ENCODE data around the gene RTN1. TPM values are rescaled to one million over a fixed set of nuclear protein-coding genes. Genes with fewer than 3 reads are reported as not detected.

RTN1 gene
- total RNA-seq, 1 donor from 2014 or later: 0.80 TPM

DNA sequence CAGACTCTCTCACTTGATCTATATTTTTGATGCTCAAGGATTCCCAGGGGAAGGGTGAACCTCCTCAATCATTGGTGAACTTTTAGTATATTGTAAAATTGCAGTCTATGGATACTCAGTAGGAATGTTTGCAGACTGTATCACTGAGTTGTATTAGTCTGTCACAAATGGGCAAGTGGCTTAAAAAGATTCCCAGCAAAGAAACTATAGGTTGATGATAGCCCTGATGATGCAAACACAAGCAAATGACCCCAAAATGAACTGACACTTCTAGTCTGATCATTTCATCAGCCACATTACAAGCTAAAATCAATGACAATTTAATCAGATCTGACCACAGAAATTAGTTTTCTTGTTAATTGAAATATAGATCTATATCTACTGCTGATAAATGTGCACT lies 59.5 kb downstream of the RTN1 start:
- no peak for DNase-seq
- intact Hi-C loops (cut with micrococcal nuclease): no loop called here
- Histone ChIP-seq H3K4me1 (no peaks in the 10 kb centered on the region), H3K36me3 (no peaks in the 10 kb centered on the region), H3K27ac (replicated peaks) (no peak overlapping the region), H3K4me3 (no peak overlapping the region), H3K9me3 (replicated peaks) (no peaks in the 10 kb centered on the region), H3K27me3 (ENCODE audit: low read depth) (peaks cover 13% of the 10 kb centered on the region)
- TF ChIP-seq, protein P1, sequence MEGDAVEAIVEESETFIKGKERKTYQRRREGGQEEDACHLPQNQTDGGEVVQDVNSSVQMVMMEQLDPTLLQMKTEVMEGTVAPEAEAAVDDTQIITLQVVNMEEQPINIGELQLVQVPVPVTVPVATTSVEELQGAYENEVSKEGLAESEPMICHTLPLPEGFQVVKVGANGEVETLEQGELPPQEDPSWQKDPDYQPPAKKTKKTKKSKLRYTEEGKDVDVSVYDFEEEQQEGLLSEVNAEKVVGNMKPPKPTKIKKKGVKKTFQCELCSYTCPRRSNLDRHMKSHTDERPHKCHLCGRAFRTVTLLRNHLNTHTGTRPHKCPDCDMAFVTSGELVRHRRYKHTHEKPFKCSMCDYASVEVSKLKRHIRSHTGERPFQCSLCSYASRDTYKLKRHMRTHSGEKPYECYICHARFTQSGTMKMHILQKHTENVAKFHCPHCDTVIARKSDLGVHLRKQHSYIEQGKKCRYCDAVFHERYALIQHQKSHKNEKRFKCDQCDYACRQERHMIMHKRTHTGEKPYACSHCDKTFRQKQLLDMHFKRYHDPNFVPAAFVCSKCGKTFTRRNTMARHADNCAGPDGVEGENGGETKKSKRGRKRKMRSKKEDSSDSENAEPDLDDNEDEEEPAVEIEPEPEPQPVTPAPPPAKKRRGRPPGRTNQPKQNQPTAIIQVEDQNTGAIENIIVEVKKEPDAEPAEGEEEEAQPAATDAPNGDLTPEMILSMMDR (IDR thresholded peaks at IDR 0.05; ENCODE audit: borderline replicate concordance): no peak

DNA sequence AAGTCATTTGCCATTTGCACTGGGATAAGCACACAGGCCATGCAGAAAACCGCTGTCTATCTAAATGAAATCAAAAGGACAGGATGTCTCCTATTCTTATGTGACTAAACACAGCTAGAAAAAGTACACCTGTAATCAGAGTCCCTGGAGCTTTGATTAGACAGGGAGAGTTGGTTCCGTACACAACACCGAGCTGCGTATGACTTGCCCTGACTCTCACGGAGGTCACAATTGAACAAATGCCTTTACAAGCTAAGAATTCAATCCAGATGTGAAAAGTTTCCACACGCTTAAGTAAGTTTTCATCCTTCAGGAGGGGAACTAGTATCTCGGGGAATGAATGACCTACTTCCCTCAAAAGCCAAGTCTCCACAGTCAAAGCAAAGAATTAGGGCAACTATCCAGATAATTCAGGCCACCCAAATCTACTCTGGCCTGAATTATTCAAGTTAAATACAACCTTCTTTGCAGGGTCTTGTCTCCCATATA lies 67.5 kb downstream of the RTN1 start:
- Histone ChIP-seq H3K36me3 (no peaks in the 10 kb centered on the region), H3K27me3 (ENCODE audit: low read depth) (no peaks in the 10 kb centered on the region), H3K9me3 (replicated peaks) (no peaks in the 10 kb centered on the region), H3K4me1 (no peaks in the 10 kb centered on the region), H3K4me3 (no peak overlapping the region), H3K27ac (replicated peaks) (no peak overlapping the region)
- DNase-seq: no peak
- intact Hi-C loops (cut with micrococcal nuclease): no loop called here
- TF ChIP-seq, protein P1 (IDR thresholded peaks at IDR 0.05; ENCODE audit: borderline replicate concordance): no peak

DNA sequence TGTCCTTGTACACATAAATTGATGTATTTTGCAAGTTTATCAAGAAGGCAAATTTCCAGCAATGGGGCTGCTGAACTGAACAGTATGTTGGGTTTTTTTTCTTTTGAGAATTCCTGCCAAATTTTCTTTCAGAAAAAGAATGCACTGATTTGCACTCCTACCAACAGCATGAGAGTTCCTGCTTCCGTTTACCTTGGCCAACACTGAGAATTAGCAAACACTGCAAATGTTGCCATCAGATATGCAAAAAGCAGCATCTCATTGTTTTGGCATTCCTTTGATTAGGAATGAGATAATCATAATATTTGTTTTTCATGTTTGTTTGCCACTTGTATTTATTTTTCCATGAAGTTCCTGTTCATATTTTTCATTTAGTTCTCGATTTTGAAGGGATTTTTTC lies 82.4 kb downstream of the RTN1 start:
- TF ChIP-seq, protein P1 (IDR thresholded peaks at IDR 0.05; ENCODE audit: borderline replicate concordance): no peak
- no peak for DNase-seq
- intact Hi-C loops (cut with micrococcal nuclease): no loop called here
- H3K27me3 ChIP-seq (ENCODE audit: low read depth): no peaks in the 10 kb centered on the region
- H3K4me1 ChIP-seq: no peaks in the 10 kb centered on the region
- H3K9me3 ChIP-seq (replicated peaks): no peaks in the 10 kb centered on the region
- H3K4me3 ChIP-seq: no peak overlapping the region
- no peaks in the 10 kb centered on the region for H3K36me3 ChIP-seq
- no peak overlapping the region for H3K27ac ChIP-seq (replicated peaks)

DNA sequence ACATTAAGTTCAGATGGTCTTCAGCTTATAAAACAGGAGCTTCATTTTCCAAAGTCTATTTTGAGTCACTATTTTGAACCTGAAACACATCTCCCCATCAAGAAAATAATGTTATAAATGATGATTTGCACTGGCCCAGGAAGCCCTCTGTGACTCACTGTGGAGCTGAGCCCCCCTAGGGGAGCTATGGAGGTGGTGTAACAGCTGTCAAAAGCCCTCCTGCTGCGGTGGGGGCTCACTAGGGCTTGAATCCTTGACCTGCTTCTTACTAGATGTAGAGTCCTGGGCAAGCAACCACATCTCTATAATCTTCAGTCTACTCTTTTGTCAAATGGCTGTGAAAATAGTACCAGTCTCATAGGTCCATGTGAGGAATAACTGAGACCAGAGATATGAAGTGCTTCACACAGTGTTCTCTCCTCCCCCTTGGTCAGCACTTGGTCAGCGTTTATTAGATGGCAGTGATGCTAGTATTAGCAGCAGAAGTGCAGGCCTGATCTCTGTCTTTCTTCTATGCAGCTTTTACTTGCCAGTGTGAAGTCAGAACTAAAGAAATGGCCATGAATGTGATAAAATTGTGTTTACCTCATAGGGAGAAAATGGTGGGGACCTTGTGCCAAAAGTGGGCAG lies 83.4 kb downstream of the RTN1 start:
- intact Hi-C loops (cut with micrococcal nuclease): no loop called here

DNA sequence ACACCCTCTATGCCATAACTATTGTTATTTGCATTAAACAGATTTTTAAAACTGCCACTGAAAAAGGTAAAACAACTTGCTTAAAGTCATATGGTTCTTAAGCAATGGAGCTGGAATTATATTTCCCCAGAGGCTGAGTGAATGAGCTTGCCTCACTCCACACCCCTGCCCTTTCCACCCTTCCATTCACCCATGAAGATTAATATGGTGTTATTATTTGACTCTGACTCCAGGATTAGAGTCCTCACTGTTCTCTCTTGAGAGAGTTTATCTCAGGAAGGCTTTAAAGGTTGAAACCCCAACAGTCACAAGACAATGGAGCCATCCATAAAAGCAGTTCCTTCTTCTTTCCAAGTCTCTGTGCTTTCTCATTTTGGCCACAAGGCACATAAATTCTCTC lies 84.9 kb downstream of the RTN1 start:
- H3K36me3 ChIP-seq: no peaks in the 10 kb centered on the region
- intact Hi-C loops (cut with micrococcal nuclease): no loop called here

More for the DNA sequence above, 83.4 kb downstream of the RTN1 start:
- H3K9me3 ChIP-seq (replicated peaks): no peaks in the 10 kb centered on the region
- no peaks in the 10 kb centered on the region for H3K27me3 ChIP-seq (ENCODE audit: low read depth)
- no peaks in the 10 kb centered on the region for H3K36me3 ChIP-seq
- H3K27ac ChIP-seq (replicated peaks): no peak overlapping the region
- H3K4me3 ChIP-seq: no peak overlapping the region
- DNase-seq: no peak
- no peaks in the 10 kb centered on the region for H3K4me1 ChIP-seq
- TF ChIP-seq, protein P1 (IDR thresholded peaks at IDR 0.05; ENCODE audit: borderline replicate concordance): no peak

More for the DNA sequence above, 84.9 kb downstream of the RTN1 start:
- Histone ChIP-seq H3K9me3 (replicated peaks) (no peaks in the 10 kb centered on the region), H3K4me3 (no peak overlapping the region), H3K27ac (replicated peaks) (no peak overlapping the region), H3K27me3 (ENCODE audit: low read depth) (no peaks in the 10 kb centered on the region), H3K4me1 (no peaks in the 10 kb centered on the region)
- TF ChIP-seq, protein P1 (IDR thresholded peaks at IDR 0.05; ENCODE audit: borderline replicate concordance): no peak
- no peak for DNase-seq

Measured in left ventricle myocardium inferior (tissue), 1 donor.